Neural progenitor cell (in vitro differentiated cells): Measurements from ENCODE around the gene ZNF559.

ENCODE experiments used
- EZH2phosphoT487 ChIP-seq: fragments of 200-600 bp; sonication (generic); IDR thresholded peaks from 2 replicates; pipeline ENCODE4 v1.6.1; 2017; ENCODE audit warnings: antibody characterized with exemption
- TF ChIP-seq, protein P1 (sequence below): fragments of 200-600 bp; sonication (generic); IDR thresholded peaks from 2 replicates; pipeline ENCODE4 v1.5.1; 2017; ENCODE audit warnings: antibody characterized with exemption, mild to moderate bottlenecking

GRCh38 chr19:9296336-9296735 lies 27.6 kb upstream of the ZNF559 start:
- TF ChIP-seq, protein P1, sequence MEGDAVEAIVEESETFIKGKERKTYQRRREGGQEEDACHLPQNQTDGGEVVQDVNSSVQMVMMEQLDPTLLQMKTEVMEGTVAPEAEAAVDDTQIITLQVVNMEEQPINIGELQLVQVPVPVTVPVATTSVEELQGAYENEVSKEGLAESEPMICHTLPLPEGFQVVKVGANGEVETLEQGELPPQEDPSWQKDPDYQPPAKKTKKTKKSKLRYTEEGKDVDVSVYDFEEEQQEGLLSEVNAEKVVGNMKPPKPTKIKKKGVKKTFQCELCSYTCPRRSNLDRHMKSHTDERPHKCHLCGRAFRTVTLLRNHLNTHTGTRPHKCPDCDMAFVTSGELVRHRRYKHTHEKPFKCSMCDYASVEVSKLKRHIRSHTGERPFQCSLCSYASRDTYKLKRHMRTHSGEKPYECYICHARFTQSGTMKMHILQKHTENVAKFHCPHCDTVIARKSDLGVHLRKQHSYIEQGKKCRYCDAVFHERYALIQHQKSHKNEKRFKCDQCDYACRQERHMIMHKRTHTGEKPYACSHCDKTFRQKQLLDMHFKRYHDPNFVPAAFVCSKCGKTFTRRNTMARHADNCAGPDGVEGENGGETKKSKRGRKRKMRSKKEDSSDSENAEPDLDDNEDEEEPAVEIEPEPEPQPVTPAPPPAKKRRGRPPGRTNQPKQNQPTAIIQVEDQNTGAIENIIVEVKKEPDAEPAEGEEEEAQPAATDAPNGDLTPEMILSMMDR = no peak
- no peak for TF ChIP-seq EZH2phosphoT487
